Measurements from ENCODE around the gene FKBP2. TPM values are rescaled to one million over a fixed set of nuclear protein-coding genes. Genes with fewer than 3 reads are reported as not detected.
A peak's percentile ranks its signal among the peaks of the same experiment; 100 is the strongest.

FKBP2 gene
- total and polyA plus RNA-seq, 7 donors: 49.2 to 213 (median 70.5) TPM

DNA sequence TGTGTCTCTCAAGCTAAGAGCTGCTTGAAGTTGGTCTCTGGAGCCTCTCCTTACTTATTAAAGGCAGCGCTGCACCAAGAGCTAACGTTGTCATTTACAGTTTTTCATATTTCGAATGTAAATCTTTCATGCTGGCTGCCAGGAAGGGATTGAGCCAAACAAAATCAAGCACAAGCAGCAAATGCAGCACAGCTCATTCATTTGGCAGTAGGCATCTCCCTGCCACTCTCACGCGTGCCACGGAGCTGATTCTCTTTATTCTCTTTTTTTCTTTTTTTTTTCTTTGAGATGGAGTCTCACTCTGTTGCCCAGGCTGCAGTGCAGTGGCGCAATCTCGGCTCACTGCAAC lies 8.0 kb upstream of the FKBP2 start:
- no peak for TF ChIP-seq EP300 (IDR thresholded peaks at IDR 0.05)
- TF ChIP-seq, protein P1, sequence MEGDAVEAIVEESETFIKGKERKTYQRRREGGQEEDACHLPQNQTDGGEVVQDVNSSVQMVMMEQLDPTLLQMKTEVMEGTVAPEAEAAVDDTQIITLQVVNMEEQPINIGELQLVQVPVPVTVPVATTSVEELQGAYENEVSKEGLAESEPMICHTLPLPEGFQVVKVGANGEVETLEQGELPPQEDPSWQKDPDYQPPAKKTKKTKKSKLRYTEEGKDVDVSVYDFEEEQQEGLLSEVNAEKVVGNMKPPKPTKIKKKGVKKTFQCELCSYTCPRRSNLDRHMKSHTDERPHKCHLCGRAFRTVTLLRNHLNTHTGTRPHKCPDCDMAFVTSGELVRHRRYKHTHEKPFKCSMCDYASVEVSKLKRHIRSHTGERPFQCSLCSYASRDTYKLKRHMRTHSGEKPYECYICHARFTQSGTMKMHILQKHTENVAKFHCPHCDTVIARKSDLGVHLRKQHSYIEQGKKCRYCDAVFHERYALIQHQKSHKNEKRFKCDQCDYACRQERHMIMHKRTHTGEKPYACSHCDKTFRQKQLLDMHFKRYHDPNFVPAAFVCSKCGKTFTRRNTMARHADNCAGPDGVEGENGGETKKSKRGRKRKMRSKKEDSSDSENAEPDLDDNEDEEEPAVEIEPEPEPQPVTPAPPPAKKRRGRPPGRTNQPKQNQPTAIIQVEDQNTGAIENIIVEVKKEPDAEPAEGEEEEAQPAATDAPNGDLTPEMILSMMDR (IDR thresholded peaks at IDR 0.05): no peak
- TF ChIP-seq POLR2A (IDR thresholded peaks at IDR 0.05): no peak
- no peak for TF ChIP-seq POLR2AphosphoS5 (IDR thresholded peaks at IDR 0.05)
- H3K4me3 ChIP-seq: no peak overlapping the region
- intact Hi-C loops (cut with DNase I): no loop called here
- peaks cover 0 to 15% (median 2%) of the 10 kb centered on the region in 4 donors for H3K36me3 ChIP-seq
- no peak for DNase-seq
- H3K9me3 ChIP-seq: no peaks in the 10 kb centered on the region
- peaks cover 0 to 62% (median 48%) of the 10 kb centered on the region in 4 donors for H3K4me1 ChIP-seq
- WGBS, 2 donors: 87 to 91% methylated on average over 8 of the region's 8 CpGs
- no peaks in the 10 kb centered on the region for H3K27me3 ChIP-seq
- H3K27ac ChIP-seq: peak overlapping the region in 3 of 4 donors; percentile 15 to 98 (median 89)

DNA sequence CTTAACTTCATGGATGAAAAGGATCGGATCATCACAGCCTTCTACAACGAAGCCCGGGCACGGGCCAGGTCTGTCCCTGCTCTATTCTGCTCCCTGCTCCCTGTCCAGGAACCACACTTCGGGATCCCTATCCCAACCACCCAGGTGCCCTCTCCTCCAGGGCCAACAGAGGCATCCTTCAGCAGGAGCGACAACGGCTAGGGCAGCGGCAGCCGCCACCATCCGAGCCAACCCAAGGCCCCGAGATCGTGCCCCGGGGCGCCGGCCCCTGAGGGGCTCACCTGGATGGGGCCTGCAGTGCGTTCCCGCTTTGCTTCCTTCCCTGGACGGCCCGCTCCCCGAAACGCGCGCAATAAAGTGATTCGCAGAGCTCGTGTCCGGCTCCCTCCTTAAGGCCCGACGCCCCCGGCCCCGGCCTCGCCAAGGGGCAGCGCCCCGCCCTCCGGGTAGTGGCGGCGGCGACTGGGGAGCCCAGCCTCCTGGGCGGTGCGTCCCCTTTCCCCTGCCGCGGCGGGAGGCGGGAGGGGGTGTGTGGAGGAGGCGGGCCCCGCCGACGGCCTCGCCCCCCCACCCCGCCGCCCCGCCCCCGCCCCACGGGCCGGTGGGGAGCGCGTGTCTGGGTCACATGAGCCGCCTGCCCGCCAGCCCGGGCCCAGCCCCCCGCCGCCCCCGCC lies 6.8 kb upstream of the FKBP2 start, which contains the start of gene VEGFB:
VEGFB (plus strand) TSS at position 672 of the 674 bp plus-strand sequence. CDS start 250 bp downstream, outside the sequence.
- Histone ChIP-seq H3K36me3 (peaks cover 0 to 26% (median 2%) of the 10 kb centered on the region in 4 donors), H3K9me3 (no peaks in the 10 kb centered on the region), H3K4me3 (peak within 1 kb of the TSS; percentile 66 to 88 (median 80)), H3K4me1 (peaks cover 0 to 59% (median 42%) of the 10 kb centered on the region in 4 donors), H3K27me3 (no peaks in the 10 kb centered on the region), H3K27ac (peak within 1 kb of the TSS; percentile 88 to 93 (median 91))
- intact Hi-C loops (cut with DNase I): no loop called here
- peak; percentile 91 for DNase-seq
- TF ChIP-seq EP300 (IDR thresholded peaks at IDR 0.05) (no peak), POLR2AphosphoS5 (IDR thresholded peaks at IDR 0.05) (peak; percentile 58 to 86 (median 73)), POLR2A (IDR thresholded peaks at IDR 0.05) (peak; percentile 16 to 33)
- TF ChIP-seq, protein P1 (IDR thresholded peaks at IDR 0.05): no peak
- WGBS, 2 donors: 1 to 6% methylated on average over 60 to 62 of the region's 62 CpGs

DNA sequence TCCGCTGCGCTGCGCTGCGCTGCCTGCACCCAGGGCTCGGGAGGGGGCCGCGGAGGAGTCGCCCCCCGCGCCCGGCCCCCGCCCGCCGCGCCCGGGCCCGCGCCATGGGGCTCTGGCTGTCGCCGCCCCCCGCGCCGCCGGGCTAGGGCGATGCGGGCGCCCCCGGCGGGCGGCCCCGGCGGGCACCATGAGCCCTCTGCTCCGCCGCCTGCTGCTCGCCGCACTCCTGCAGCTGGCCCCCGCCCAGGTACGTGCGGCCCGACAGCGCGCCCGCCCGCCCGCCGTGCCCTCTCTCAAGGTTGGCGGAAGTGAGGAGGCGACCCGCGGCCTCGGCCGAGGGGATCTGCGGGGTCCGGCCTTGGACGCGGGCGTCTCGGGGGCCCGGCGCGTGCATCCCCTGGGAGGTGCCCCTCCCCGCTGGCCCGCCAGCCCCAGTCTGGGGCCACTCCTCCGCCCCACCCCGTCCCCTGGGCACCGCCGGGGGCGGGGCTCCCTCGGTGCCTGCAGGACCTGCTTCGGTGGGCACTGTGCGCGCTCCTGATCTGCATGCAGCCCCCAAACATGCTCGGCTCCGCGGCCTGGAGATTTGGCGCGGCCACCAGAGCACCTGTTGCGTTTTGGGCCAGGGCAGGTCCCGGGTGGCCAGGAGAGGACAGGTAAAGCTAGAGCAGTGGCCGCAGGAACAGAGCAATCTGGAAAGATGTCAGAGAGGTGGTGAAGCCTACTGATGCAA lies 6.1 kb upstream of the FKBP2 start:
- Histone ChIP-seq H3K27me3 (no peaks in the 10 kb centered on the region), H3K27ac (peak overlapping the region; percentile 88 to 93 (median 91)), H3K36me3 (peaks cover 0 to 31% (median 2%) of the 10 kb centered on the region in 4 donors), H3K9me3 (no peaks in the 10 kb centered on the region), H3K4me1 (peaks cover 0 to 53% (median 36%) of the 10 kb centered on the region in 4 donors), H3K4me3 (peak overlapping the region; percentile 66 to 88 (median 80))
- no peak for DNase-seq
- peak in 3 of 4 donors; percentile 15 to 64 (median 58) for TF ChIP-seq POLR2AphosphoS5 (IDR thresholded peaks at IDR 0.05)
- TF ChIP-seq, protein P1 (IDR thresholded peaks at IDR 0.05): no peak
- WGBS, 2 donors: 1% methylated on average over 80 of the region's 80 CpGs
- intact Hi-C loops (cut with DNase I): no loop called here

DNA sequence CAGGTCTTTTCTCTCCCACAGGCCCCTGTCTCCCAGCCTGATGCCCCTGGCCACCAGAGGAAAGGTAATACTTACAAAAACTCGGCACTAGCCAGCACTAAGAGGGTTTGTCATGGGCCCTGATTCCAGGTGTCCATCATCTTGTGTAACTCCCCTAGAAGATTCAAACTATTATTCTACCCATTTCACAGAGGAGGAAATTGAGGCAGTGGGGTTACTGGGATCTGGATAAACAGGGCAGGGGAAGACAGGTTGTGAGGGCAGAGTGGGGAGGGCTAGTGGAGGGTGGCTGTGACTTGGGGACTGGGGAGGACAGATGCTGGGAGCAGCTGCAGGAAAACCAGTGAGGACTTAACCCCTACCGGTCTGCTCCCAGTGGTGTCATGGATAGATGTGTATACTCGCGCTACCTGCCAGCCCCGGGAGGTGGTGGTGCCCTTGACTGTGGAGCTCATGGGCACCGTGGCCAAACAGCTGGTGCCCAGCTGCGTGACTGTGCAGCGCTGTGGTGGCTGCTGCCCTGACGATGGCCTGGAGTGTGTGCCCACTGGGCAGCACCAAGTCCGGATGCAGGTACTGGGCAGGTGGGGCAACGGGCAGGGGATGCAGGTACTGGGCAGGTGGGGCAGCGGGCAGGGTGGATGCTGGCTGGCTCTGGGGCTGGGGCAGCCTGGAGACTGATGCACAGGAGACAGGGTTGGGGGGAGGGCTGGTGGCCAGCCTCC lies 5.3 kb upstream of the FKBP2 start:
- Histone ChIP-seq H3K27ac (peak overlapping the region; percentile 88 to 93 (median 91)), H3K4me1 (peaks cover 0 to 57% (median 41%) of the 10 kb centered on the region in 4 donors), H3K27me3 (no peaks in the 10 kb centered on the region), H3K4me3 (peak overlapping the region; percentile 66 to 88 (median 80)), H3K36me3 (peaks cover 0 to 31% (median 2%) of the 10 kb centered on the region in 4 donors), H3K9me3 (no peaks in the 10 kb centered on the region)
- 72 to 88% methylated on average over 12 of the region's 12 CpGs for WGBS, 2 donors
- TF ChIP-seq POLR2A (IDR thresholded peaks at IDR 0.05): no peak
- intact Hi-C loops (cut with DNase I): no loop called here
- no peak for DNase-seq

Data from sigmoid colon (tissue), 7 donors.